ENCODE data around the gene RAB33B. TPM values are rescaled to one million over a fixed set of nuclear protein-coding genes. Genes with fewer than 3 reads are reported as not detected.
A peak's percentile ranks its signal among the peaks of the same experiment; 100 is the strongest.
"Not testable (repeated sequence)": the region's sequence is repeated elsewhere in the genome, so short reads cannot be mapped to it uniquely, and the experiment has no call there.

RAB33B gene
- total RNA-seq, 1 experiment from 2014 or later = 8.4 TPM

DNA sequence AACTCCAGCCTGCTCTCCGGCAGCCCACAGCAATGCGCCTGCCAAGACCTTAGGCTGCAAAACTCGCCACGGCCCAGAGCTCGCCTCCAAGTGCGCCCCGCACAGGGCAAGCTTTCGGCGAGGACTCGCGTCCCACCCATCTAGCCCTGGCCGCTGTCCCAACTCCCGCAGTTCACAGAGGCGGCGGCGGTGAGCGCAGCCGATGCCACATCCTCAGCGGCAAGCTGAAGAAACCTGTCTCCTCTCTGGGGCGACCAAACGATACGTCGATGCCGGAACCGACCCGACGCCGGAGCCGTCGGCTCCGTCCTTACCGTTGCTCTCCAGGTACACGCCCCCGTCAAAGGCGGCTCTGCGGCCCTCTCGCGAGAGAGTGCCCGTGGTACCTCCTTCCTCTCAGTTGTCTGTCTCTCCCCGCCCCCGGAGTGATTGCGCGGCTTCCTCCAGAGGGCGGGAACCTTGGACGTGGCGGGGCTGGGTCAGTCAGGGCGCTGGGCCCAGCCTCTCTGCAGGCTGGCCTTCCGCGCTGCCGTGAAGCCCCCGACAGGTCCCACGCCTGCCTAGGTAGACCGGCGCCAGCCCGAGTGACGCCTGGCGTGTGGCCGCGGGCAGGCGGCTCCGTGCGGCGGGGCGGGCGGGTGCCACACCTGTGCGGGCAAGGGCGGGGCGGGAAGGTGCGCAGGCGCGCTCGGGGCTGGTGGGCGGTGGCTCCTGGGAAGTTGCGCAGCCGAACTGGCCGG lies 380 bp upstream of the RAB33B start:
- Histone ChIP-seq H3K4me3 (peak overlapping the region; percentile 72), H3K9me3 (replicated peaks) (no peaks in the 10 kb centered on the region), H3K4me1 (peaks cover 11% of the 10 kb centered on the region), H3K27ac (peak overlapping the region; percentile 51), H3K27me3 (no peaks in the 10 kb centered on the region), H3K36me3 (no peaks in the 10 kb centered on the region; the same call in 1 of the 2 replicates)
- DNase-seq = peak; percentile 93 to 95

DNA sequence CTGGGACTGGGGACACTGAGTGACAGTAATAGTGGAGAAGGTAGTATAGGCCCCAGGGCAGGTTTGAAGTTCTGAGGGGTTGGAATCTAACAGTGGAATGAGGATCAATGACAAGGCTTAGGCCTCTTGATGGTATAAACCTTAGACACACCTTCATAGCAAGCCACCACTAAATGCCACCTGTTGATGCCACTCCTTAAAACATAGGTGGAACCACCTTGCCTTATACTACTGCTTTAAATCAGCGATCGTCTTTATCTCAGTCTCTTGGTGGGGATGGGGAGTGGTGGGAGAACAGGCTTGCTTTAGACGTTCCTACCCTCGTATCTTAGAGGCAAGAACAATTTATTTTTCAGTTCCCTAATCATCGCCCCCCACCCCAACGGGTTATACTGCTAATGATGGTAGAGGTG lies 1.2 kb downstream of the RAB33B start:
- no peak overlapping the region for H3K27ac ChIP-seq
- no peak for DNase-seq
- no peaks in the 10 kb centered on the region; the same call in 1 of the 2 replicates for H3K36me3 ChIP-seq
- no peaks in the 10 kb centered on the region for H3K9me3 ChIP-seq (replicated peaks)
- peaks cover 11% of the 10 kb centered on the region for H3K4me1 ChIP-seq
- H3K27me3 ChIP-seq = no peaks in the 10 kb centered on the region
- H3K4me3 ChIP-seq = no peak overlapping the region

DNA sequence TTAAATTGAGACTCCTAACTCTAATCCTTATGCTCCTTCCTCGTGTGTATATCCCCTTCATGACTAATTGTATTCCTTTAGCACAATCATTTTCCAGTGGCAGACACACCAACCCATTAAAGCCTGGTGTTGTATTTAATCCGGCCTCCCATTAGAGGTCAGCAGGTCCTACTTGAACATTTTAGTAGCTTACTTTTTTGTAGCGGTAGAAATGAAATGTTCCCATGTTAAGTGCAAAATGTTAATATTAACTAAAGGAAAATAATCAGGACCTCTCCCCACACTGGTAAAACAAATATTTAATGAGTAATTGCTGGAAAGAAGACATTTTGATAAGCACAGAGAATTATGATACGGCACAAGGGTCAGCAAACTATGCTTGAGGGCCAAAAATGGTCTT lies 3.4 kb downstream of the RAB33B start:
- DNase-seq = no peak
- no peaks in the 10 kb centered on the region for H3K36me3 ChIP-seq
- H3K27me3 ChIP-seq = no peaks in the 10 kb centered on the region
- H3K4me3 ChIP-seq = no peak overlapping the region
- H3K4me1 ChIP-seq = peaks cover 9% of the 10 kb centered on the region
- H3K27ac ChIP-seq = no peak overlapping the region
- H3K9me3 ChIP-seq (replicated peaks) = no peaks in the 10 kb centered on the region

DNA sequence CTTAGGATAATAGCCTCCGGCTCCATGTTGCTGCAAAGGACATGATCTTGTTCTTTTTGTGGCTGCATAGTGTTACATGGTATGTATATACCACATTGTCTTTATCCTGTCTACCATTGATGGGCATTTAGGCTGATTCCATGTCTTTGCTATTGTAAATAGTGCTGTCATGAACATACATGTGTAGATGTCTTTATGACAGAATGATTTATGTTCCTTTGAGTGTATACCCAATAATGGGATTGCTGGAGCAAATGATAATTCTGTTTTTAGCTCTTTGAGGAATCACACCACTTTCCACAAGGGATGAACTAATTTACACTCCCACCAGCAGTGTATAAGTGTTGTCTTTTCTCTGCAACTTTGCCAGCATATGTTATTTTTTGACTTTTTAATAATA lies 4.6 kb downstream of the RAB33B start:
- Histone ChIP-seq H3K27me3 (no peaks in the 10 kb centered on the region), H3K36me3 (no peaks in the 10 kb centered on the region), H3K4me1 (peaks cover 9% of the 10 kb centered on the region), H3K27ac (no peak overlapping the region), H3K4me3 (no peak overlapping the region), H3K9me3 (replicated peaks) (no peaks in the 10 kb centered on the region)
- no peak for DNase-seq

DNA sequence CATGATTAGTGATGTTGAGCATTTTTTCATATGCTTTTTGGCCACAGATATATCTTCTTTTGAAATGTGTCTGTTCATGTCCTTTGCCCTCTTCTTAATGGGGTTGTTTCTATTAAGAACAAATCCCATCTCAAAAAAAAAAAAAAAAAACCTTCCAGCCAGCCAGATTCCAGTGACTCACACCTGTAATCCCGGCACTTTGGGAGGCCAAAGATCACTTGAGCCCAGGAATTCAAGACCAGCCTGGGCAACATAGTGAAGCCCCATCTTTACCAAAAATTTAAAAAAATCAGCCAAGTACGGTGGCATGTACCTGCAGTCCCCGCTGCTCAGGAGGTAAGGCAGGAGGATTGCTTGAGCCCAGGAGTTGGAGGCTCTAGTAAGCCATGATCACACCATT lies 5.1 kb downstream of the RAB33B start:
- H3K9me3 ChIP-seq (replicated peaks) = no peaks in the 10 kb centered on the region
- peaks cover 9% of the 10 kb centered on the region for H3K4me1 ChIP-seq
- H3K27ac ChIP-seq = no peak overlapping the region
- DNase-seq = no peak
- H3K36me3 ChIP-seq = no peaks in the 10 kb centered on the region
- no peaks in the 10 kb centered on the region for H3K27me3 ChIP-seq
- H3K4me3 ChIP-seq = no peak overlapping the region

DNA sequence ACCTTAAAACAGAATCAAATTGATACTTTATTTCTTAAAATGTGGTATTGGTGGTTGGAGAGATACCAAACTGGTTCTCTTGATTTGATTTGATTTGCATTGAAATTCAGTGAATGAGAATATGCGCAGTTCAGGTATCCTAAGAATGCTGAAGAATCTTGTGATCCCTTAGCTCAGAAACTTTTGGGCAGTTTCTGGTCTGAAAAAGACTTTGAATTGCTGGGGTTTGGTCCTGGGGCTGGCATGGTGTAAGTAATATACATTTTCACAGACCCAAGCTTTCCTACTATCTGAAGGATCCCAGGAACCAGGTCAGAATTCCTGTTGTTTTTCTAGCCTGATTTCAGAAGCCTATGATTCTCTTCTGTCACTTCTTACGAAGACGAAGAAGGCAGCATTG lies 6.6 kb downstream of the RAB33B start:
- no peaks in the 10 kb centered on the region for H3K9me3 ChIP-seq (replicated peaks)
- no peak overlapping the region for H3K4me3 ChIP-seq
- H3K36me3 ChIP-seq = no peaks in the 10 kb centered on the region
- H3K4me1 ChIP-seq = peaks cover 3% of the 10 kb centered on the region
- DNase-seq = no peak
- no peak overlapping the region for H3K27ac ChIP-seq
- no peaks in the 10 kb centered on the region for H3K27me3 ChIP-seq

DNA sequence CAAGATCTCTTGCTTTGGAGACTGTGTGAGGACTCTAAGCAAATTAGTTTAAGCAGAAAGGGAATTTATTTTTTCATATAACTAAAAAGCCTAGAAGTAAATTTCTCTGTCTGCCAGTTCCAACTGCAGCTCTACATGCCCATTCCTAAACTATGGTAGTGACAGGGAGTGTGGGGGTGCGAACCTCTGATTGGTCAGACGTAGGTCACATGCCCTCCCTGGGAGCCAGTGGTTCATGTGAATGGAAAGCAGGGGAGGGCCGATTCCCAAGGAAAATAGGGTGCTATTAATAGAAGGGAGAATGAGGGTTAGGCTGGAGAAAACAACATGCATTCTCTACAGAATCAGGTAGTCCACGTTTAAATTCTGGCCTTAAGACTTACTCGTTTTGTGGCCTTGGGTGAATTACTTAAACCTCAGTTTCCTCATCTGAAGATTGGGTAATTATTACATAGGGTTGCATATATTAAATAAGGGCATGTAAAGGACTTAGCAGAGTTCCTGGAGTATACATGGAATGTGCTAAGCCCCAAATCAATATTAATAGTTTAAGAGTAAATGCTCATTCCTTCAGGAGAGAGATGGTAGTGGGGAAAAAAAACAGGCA lies 7.2 kb downstream of the RAB33B start:
- Histone ChIP-seq H3K9me3 (replicated peaks) (no peaks in the 10 kb centered on the region), H3K27me3 (no peaks in the 10 kb centered on the region), H3K4me3 (no peak overlapping the region), H3K36me3 (no peaks in the 10 kb centered on the region), H3K27ac (no peak overlapping the region), H3K4me1 (peaks cover 3% of the 10 kb centered on the region)
- DNase-seq = no peak

DNA sequence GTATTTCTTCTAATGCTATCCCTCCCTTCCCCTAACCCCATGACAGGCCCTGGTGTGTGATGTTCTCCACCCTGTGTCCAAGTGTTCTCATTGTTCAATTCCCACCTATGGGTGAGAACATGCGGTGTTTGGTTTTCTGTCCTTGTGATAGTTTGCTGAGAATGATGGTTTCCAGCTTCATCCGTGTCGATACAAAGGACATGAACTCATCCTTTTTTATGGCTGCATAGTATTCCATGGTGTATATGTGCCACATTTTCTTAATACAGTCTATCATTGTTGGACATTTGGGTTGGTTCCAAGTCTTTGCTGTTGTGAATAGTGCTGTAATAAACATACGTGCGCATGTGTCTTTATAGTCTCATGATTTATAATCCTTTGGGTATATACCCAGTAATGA lies 10.6 kb downstream of the RAB33B start:
- H3K27ac ChIP-seq; H3K4me3 ChIP-seq; H3K27me3 ChIP-seq; H3K9me3 ChIP-seq (replicated peaks); DNase-seq; H3K4me1 ChIP-seq; H3K36me3 ChIP-seq: not testable (repeated sequence)

DNA sequence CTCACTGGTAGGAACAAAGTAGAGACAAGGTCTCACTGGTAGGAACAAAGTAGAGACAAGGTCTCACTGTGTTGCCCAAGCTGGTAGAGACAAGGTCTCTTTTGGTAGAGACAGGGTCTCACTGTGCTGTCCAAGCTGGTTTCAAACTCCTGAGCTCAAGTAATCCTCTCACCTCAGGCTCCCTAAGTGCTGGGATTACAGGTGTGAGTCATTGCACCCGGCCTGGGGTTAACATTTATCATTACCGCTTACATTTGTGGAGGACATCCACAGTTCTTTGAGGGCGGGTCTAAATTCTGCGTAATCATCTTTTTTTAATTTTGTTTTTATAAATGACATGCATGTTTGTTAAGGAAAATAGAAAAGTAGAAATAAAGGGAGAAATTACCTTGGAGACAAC lies 12.0 kb downstream of the RAB33B start:
- H3K27ac ChIP-seq = no peak overlapping the region
- H3K27me3 ChIP-seq = no peaks in the 10 kb centered on the region
- H3K9me3 ChIP-seq (replicated peaks) = peaks cover 5% of the 10 kb centered on the region; the same call in 1 of the 2 replicates
- no peaks in the 10 kb centered on the region for H3K4me1 ChIP-seq
- no peak for DNase-seq
- H3K4me3 ChIP-seq = no peak overlapping the region
- H3K36me3 ChIP-seq = no peaks in the 10 kb centered on the region

DNA sequence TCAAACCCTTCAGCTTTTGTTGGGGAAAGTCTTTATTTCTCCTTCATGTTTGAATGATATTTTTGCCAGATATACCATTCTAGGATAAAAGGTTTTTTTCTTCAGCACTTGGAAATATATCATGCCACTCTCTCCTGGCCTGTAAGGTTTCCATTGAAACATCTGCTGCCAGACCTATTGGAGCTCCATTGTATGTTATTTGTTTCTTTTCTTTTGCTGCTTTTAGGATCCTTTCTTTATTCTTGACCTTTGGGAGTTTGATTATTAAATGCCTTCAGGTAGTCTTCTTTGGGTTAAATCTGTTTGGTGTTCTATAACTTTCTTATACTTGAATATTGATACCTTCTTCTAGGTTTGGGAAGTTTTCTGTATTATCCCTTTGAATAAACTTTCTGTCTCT lies 14.8 kb downstream of the RAB33B start:
- H3K4me3 ChIP-seq; DNase-seq; H3K27me3 ChIP-seq; H3K27ac ChIP-seq; H3K9me3 ChIP-seq (replicated peaks); H3K4me1 ChIP-seq: not testable (repeated sequence)
- peaks cover 11% of the 10 kb centered on the region for H3K36me3 ChIP-seq

DNA sequence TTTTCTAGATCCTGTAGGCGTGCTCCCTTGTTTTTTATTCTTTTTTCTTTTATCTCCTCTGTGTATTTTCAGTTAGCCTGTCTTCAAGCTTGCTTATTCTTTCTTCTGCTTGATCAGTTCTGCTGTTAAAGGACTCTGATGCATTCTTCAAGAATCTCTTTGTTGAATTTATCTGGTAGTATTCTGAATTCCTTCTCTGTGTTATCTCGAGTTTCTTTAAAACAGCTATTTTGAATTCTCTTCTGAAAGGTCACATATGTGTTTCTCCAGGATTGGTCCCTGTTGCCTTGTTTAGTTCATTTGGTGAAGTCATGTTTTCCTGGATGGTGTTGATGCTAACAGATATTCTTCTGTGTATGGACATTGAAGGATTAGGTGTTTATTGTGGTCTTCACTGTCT lies 15.3 kb downstream of the RAB33B start:
- no peaks in the 10 kb centered on the region for H3K27me3 ChIP-seq
- no peak overlapping the region for H3K27ac ChIP-seq
- H3K4me1 ChIP-seq = no peaks in the 10 kb centered on the region
- peaks cover 5% of the 10 kb centered on the region; the same call in 1 of the 2 replicates for H3K9me3 ChIP-seq (replicated peaks)
- DNase-seq = no peak
- peaks cover 11% of the 10 kb centered on the region for H3K36me3 ChIP-seq
- no peak overlapping the region for H3K4me3 ChIP-seq

DNA sequence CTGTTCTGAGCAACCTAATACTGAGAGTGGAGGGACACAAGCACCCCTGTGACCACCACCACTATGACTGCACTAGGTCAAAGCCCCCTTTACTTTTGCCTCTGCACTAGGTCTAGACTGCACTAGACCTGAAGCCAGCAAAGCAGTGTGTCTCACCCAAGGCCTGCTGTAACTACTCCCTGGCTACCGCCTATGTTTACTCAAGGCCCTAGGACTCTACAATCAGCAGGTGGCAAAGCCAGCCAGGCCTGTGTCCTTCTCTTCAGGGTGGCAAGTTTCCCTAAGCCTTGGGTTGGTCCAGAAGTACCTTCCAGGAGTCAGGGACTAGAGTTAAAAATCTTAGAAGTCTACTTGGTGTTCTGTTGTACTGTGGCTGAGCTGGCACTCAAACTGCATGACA lies 15.9 kb downstream of the RAB33B start:
- no peak overlapping the region for H3K4me3 ChIP-seq
- no peaks in the 10 kb centered on the region for H3K4me1 ChIP-seq
- DNase-seq = no peak
- H3K36me3 ChIP-seq = peaks cover 11% of the 10 kb centered on the region
- no peaks in the 10 kb centered on the region for H3K27me3 ChIP-seq
- H3K9me3 ChIP-seq (replicated peaks) = peaks cover 5% of the 10 kb centered on the region; the same call in 1 of the 2 replicates
- no peak overlapping the region for H3K27ac ChIP-seq

DNA sequence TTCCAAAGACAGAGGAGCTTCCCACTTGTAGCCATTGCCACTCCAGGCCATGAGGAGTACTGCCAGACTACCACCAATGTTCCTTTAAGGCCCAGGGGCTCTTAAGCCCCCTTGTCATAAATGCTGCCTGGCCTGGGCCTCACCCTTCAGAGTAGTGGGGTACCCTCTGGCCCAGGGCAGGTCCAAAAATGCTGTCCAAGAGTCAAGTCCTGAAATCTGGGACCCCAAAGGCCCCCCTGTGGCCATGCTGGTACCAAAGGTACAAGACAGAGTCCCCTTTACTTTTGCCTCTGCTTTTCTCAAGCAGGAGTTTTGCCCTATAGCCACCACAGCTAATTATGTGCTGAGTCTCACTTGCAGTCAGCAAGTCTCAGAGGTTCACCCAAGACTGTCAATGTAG lies 16.4 kb downstream of the RAB33B start:
- no peak for DNase-seq
- no peak overlapping the region for H3K27ac ChIP-seq
- no peaks in the 10 kb centered on the region for H3K4me1 ChIP-seq
- H3K4me3 ChIP-seq = no peak overlapping the region
- H3K36me3 ChIP-seq = peaks cover 11% of the 10 kb centered on the region
- peaks cover 5% of the 10 kb centered on the region; the same call in 1 of the 2 replicates for H3K9me3 ChIP-seq (replicated peaks)
- H3K27me3 ChIP-seq = no peaks in the 10 kb centered on the region

DNA sequence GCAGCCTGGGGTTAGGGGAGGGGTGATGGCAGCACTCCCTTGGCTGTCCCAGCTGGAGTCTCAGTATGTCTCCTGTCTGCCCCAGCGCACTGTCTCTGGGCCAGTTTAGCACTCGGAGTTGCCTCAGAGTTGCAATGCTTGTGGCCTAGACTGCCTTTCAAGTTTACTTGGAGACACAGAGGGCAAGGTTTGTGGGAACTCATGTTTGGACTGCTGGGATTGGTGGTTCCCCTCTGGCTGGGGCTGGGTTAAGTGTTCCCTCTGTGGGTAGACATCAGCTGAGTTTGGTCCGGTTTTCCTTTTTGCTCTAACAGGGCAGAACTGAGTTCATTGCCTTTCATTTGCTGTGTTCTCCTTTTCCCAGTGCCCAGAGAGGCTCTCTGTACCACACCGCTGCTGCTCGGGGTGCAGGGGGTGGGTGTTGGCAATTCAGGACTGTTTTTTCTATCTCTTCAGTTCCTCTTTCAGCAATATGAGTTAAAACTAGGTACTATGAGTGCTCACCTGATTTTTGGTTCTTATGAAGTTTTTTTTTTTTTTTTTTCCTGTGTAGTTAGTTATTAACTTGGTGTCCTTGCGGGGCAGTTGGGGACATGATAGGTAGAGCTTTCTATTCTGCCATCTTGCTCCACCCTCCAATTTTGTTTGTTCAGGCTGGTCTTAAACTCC lies 17.2 kb downstream of the RAB33B start:
- DNase-seq = no peak
- Histone ChIP-seq H3K27ac (no peak overlapping the region), H3K9me3 (replicated peaks) (peaks cover 5% of the 10 kb centered on the region; the same call in 1 of the 2 replicates), H3K36me3 (peaks cover 11% of the 10 kb centered on the region), H3K27me3 (no peaks in the 10 kb centered on the region), H3K4me1 (no peaks in the 10 kb centered on the region), H3K4me3 (no peak overlapping the region)

DNA sequence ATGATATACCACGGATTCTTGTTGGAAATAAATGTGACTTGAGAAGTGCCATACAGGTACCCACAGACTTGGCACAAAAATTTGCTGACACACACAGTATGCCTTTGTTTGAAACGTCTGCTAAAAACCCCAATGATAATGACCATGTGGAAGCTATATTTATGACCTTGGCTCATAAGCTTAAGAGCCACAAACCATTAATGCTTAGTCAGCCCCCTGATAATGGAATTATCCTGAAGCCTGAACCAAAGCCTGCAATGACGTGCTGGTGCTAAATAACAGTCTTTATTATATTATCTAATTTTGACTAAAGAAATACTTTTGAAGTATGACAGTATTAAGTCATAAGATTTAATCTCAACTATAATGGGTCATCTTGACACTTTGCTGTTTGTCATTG lies 18.9 kb downstream of the RAB33B start:
- Histone ChIP-seq H3K9me3 (replicated peaks) (peaks cover 5% of the 10 kb centered on the region; the same call in 1 of the 2 replicates), H3K27me3 (no peaks in the 10 kb centered on the region), H3K4me3 (no peak overlapping the region), H3K36me3 (peaks cover 11% of the 10 kb centered on the region), H3K4me1 (no peaks in the 10 kb centered on the region), H3K27ac (no peak overlapping the region)
- no peak for DNase-seq

Data from SJCRH30 (cell line).